Ovary (tissue), 3 donors: ENCODE data around the gene SEMA5A.

Experiments
- CTCF ChIP-seq, 3 donors: fragments of 450-650 bp in 2 of 3; fragments of 200-600 bp in 1 of 3; IDR thresholded peaks; one replicate each; pipeline versions ENCODE4 v1.5.1 to v1.8.0; 2016 to 2022; ENCODE audit warnings: antibody characterized with exemption in 3 of 3, mild to moderate bottlenecking in 1 of 3
- EP300 ChIP-seq: sonication (generic); formaldehyde crosslinking; IDR thresholded peaks from one replicate; pipeline ENCODE4 v1.6.1; 2017; ENCODE audit warnings: antibody characterized with exemption
- POLR2A ChIP-seq: fragments of 450-650 bp; IDR thresholded peaks from one replicate; pipeline ENCODE4 v1.6.1; 2017; ENCODE audit warnings: antibody characterized with exemption, mild to moderate bottlenecking, moderate library complexity
- donor health status: DM: no; HTN: no; CAD: no.

- TF ChIP-seq POLR2A = no peak
- TF ChIP-seq CTCF (IDR thresholded peaks at IDR 0.05) = no peak
- TF ChIP-seq EP300 = no peak
Measured at GRCh38 chr5:9401786-9402472, 143.9 kb downstream of the SEMA5A start.
